Right renal pelvis (tissue), 4 donors: ENCODE data around the gene SSBP3. TPM values are rescaled to one million over a fixed set of nuclear protein-coding genes. Genes with fewer than 3 reads are reported as not detected.
"Not testable (repeated sequence)": the region's sequence is repeated elsewhere in the genome, so short reads cannot be mapped to it uniquely, and the experiment has no call there.

Source experiments
- DNase-seq, 4 donors: peaks; one replicate each; pipeline ENCODE4 v3.0.0-alpha.2; 2013; ENCODE audit warnings: low read depth in 4 of 4, low spot score in 3 of 4, missing footprints in 1 of 4
- polyA plus RNA-seq, 4 donors: library from polyadenylated mRNA; unstranded; fragments of 120-200 nt; gene quantifications; one replicate each; pipeline ENCODE4 v1.2.1, GENCODE V29; 2013; ENCODE audit not compliant: insufficient read length in 4 of 4

SSBP3 gene
- polyA plus RNA-seq: 100 to 1,000 TPM; 114 to 127 (median 125) TPM

DNA sequence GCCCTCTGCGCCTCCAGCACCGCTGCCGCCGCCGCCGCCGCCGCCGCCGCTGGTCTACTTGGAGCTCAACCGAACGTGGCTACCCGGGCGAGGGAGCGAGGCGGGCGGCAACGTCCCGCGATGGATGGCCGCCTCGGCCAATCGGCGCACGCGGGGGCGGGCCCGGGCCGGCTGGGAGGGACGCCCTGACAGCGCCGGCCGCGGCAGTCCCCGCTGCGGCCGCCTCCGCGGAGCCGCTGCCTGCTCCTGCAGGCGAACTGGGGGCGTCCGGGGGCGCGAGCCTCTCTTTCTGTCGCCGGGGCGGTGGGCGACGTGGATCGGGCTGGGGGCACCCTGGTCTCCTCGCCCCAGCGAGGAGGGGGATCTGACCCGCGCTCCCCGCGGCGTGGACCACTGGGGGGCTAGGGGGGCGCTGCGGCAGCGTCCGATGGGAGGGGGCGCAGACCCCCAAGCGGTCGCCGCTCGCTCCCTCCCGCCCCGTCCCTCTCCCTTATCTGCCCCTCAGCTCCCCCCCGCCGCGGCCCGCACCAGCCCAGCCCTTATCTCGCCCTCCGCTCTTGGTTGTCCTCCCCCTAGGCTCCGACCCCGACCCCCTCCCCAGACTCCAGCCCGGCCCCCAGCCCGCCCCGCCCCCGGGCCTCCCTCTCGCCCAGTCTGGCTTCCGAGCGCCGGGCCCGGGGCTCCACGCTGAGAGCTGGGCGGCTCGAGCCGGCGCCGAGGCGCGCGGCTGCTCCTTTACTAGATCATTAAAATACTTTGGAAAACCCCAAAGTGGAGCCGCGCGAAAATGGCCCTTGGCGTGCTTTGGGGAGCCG lies at the start of gene SSBP3:
SSBP3 (minus strand) TSS at position 56 of the 815 bp plus-strand sequence.
- peak; percentile 81 to 88 (median 86) for DNase-seq

- DNase-seq: no peak
Observed at GRCh38 chr1:54453509-54453908, 47.3 kb upstream of the SSBP3 start.

DNA sequence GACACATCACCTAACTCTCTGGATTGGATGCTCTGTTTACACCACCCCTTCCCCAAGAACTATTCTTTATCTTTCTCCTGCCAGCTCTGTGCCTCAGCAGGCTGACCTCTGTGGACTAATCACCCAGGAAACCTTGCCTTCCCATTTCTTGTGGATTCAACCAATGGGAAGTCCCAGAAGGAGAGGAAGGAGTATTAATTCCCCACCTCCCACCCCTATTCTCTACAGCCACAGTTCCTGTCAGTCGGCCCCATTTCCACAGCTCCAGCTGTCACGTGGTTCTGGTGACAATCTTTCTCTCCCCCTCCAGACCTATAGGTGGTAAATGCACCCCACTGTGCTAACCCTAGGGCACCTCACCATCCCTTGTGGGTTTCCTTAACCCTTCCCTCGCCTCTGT lies 46.8 kb upstream of the SSBP3 start:
- no peak for DNase-seq

DNA sequence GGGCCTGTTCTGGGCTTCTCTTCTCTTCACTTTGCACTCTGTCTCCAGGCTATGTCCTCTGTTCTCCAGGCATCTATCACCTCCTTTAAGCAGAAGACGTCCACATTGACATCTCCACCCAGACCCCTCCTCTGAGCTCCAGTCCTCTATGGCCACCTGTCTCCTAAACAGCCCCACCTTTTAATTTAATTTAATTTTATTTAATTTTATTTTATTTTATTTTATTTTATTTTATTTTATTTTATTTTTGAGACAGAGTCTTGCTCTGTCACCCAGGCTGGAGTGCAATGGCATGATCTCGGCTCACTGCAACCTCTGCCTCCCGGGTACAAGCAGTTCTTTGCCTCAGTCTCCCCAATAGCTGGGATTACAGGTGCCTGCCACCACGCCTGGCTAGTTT lies 43.2 kb upstream of the SSBP3 start:
- DNase-seq: not testable (repeated sequence)

GRCh38 chr1:54448801-54449200 lies 42.6 kb upstream of the SSBP3 start:
- DNase-seq: not testable (repeated sequence)

DNA sequence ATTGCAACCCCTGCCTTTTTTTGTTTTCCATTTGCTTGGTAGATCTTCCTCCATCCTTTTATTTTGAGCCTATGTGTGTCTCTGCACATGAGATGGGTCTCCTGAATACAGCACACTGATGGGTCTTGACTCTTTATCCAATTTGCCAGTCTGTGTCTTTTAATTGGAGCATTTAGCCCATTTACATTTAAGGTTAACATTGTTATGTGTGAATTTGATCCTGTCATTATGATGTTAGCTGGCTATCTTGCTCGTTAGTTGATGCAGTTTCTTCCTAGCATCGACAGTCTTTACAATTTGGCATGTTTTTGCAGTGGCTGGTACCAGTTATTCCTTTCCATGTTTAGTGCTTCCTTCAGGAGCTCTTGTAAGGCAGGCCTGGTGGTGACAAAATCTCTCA lies 40.9 kb upstream of the SSBP3 start:
- not testable (repeated sequence) for DNase-seq

DNA sequence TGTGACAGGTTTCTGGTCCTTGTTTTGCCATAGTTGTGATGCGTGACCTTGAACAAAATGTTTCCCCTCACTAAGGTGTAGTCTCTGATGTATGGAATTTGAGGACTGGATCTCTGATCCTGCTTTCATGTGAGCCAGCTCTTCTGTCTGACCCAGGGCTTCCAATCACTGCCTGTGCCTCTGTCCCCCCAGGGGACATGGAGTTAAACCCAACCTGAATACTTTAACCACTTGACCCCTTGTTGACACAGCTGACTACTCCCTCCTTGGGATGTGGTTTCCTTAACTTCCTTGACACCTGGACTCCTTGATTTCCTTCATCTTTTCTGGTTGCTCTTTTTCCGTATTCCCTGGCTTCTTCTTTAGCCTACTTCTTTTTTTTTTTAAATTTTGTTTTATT lies 36.0 kb upstream of the SSBP3 start:
- no peak for DNase-seq

DNA sequence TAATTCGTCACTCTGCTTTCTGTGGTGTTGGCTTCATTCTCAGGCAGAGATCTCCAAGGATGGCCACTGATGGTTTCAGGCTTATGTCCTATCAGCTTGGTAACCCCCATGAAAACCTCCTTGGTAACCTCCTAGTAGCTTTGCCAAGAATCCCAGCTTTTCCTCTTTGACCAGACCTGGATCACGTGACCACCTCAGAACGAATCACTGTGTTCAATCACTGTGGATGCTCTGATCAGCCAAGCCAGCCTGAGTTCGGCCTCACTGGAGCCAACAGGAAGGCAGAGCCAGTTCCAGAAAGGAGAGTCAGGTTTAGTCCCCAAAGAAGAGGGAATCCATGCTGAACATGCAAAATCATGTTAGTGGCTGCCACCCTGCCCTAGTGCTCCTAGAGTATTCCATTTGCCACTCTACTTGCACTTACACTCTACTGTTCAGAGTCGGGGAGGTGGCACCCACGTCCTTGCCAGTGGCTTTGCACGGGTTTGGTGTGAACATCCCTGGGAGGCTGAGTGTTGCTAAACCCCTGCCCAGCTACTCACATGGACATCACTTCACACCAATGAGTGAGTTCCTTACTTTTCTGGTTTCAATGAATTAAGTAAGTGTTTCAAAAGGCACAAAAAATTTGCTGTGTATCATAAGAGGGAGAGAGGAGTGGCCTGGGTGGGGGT lies 33.5 kb upstream of the SSBP3 start:
- DNase-seq: no peak

DNA sequence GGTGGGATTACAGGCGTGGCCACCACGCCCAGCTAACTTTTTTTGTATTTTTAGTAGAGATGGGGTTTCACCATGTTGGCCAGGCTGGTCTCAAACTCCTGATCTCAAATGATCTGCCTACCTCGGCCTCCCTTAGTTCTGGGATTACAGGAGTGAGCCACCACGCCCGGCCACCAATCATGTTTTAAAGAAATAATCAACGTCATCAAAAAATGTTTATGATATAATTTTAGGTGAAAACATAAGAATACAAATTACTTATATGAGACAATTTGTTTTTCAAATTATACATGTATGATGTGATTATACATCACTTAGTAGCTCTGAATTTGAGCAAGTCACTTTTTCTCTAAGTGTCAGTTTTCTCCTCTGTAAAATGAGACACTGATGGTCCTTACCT lies 31.6 kb upstream of the SSBP3 start:
- DNase-seq: no peak

GRCh38 chr1:54436826-54437225 lies 30.6 kb upstream of the SSBP3 start:
- DNase-seq: no peak

DNA sequence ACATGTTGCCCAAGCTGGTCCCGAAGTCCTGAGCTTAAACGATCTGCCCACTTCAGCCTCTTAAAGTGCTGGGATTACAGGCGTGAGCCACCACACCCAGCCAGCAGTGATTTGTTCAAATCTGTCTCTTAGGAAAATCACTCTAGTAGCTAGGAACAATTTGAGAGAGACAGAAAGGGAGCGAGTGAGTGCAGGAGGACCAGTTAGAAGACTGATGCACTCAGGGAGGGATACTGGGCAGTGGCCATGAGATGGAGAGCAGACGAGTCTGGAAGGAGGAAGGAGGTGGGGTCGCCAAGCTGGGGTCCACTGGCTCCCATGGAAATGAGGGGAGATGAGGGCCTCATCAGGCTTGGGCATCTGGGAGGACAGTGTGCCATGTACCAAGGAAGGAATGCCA lies 23.6 kb upstream of the SSBP3 start:
- no peak for DNase-seq

GRCh38 chr1:54428837-54429518 lies 22.8 kb upstream of the SSBP3 start:
- DNase-seq: no peak

- DNase-seq: no peak
Observed at GRCh38 chr1:54425152-54425584, 19.0 kb upstream of the SSBP3 start.

- no peak for DNase-seq
Observed at GRCh38 chr1:54424398-54424797, 18.2 kb upstream of the SSBP3 start.

- no peak for DNase-seq
Observed at GRCh38 chr1:54421101-54421504, 14.9 kb upstream of the SSBP3 start.

DNA sequence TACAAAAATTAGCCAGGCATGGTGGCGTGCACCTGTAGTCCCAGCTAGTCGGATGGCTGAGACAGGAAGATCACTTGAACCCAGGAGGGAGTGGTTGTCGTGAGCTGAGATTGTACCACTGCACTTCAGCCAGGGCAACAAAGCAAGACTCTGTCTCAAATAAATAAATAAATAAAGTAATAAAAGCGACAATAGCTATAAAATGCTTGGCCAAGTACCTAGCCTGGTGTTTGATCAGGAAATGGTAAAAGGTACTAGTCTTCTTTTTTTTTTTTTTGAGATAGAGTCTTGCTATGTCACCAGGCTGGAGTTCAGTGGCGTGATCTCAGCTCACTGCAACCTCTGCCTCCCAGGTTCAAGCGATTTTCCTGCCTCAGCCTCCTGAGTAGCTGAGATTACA lies 12.4 kb upstream of the SSBP3 start:
- not testable (repeated sequence) for DNase-seq

DNA sequence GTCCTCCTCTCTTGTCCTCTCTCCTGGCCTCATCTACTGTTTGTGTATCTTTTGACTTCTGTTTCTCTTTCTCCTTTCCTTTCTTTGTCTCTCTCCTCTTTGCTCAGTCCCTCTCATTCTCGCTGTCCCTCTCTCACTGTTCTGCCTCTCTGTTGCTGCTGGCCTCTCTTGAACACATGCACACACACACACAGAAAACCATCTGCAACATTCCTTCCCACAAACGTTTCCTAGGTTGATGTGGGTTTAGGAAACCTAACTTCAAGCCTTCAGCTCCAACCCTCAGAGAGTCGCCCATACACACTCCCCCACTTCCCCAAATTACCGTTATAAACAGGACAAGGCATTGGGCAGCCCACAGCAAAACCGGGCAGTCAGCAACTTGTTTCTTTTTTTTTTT lies 10.9 kb upstream of the SSBP3 start:
- no peak for DNase-seq

DNA sequence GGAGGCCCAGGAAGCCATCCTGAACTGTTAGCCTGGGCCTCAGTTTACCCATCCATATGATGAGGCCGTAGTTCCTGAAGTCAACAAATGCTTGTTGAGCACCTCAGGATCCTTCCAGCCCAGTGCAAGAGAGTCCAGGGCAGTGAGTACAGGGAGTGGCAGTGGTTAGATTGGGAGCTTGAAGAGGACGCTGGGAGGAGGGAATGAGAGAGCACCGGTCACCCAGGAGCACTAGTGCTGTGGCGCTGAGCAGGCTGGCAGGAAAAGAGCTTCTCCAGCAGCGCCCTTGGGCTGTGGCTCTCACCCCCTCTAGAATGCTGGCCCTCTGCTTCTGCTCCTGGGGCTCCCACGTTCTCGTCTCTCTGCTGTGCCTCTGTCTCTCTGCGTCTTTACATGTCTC lies 10.2 kb upstream of the SSBP3 start:
- DNase-seq: no peak

DNA sequence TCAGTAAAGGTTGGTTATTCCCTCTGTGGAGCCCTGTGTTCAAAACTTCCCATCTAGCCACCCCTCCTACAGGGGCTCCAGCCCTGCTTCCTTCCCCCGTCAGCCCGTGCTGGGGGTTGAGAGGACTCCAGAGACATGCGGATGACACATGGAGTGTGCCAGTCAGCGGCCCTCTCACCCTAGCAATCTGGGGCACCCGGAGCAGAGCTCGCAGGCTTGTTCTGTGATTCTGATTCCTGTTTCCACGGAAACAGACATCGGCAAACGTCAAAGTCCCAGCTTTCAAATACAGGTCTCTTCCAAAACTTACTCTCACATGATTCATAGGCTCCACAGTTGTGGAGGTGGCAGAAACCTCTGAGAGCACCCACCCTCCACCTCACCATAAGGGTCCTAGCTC lies 9.8 kb upstream of the SSBP3 start:
- DNase-seq: no peak

- DNase-seq: no peak
Observed at GRCh38 chr1:54415533-54415932, 9.3 kb upstream of the SSBP3 start.

DNA sequence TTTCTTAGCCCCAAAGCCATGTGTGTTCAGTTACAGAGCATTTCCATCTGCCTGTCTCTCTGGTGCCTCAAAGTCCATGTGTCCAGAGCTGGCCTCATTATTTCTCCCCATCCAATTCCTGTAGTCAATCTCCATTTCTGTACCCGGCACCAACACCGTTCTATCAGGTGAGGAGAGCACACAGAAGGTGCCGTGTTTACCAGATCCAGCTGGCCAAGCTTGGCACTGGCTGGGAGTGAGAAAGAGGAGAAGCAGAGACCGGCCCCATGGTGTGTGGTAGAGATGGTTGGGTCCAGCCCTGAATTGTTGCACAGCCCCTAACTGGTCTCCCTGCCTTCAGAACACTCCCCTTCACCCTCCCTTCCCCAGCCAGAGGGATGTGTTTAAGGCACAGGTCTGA lies 7.5 kb upstream of the SSBP3 start:
- DNase-seq: no peak
